NCI-H1048 (cell line): Measurements from ENCODE around the gene UCK1.
"Not testable (repeated sequence)": the region's sequence is repeated elsewhere in the genome, so short reads cannot be mapped to it uniquely, and the experiment has no call there.

ENCODE experiments used
- DNase-seq: peaks from one replicate; lab custom pipeline; 2025; lab: John Stamatoyannopoulos, UW

The UCK1 gene

DNA sequence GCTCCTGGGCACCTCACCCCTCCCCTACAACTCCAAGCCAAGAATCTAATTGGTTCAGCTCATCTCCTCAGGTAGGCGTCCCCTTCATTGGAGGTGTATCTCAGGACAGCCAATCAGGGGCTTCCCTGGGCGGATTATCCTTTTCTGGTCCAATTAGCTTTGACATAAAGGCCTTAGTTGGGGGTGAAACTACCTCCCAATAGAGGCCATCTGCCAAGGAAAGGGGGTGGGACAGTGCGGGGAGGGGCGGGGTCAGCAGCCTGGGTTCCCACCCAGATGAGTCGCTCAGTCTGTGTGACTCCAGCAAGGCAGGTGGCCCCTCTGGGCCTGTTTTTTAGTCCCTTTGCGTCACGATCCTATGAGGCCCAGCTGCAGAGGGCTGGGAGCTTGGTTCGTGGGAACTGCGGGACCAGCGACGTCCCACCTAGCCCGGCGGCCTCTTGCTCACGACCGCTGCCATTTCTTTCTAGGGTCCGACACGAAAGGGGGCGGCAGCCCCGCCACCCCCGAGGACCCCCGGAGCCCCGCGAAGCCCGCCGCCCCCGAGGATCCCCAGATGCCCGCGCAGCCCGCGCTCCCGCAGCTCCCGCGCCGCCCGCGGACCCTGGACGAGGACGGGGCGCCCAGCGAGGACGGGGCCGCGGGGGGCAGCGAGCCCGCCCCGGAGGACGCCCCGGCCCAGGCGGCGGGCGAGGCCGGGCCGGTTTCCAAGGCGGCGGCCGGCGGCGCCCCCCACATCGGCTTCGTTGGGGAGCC lies 23.2 kb upstream of the UCK1 start:
- DNase-seq: no peak

GRCh38 chr9:131552030-131552429 lies 21.0 kb upstream of the UCK1 start:
- no peak for DNase-seq

- DNase-seq: not testable (repeated sequence)
These were observed 19.4 kb upstream of the UCK1 start for GRCh38 chr9:131550465-131550864.

GRCh38 chr9:131549186-131549585 lies 18.1 kb upstream of the UCK1 start:
- DNase-seq: not testable (repeated sequence)

GRCh38 chr9:131546336-131547084 lies 15.4 kb upstream of the UCK1 start:
- DNase-seq: no peak

- no peak for DNase-seq
These were observed 14.8 kb upstream of the UCK1 start for GRCh38 chr9:131545786-131546335.

DNA sequence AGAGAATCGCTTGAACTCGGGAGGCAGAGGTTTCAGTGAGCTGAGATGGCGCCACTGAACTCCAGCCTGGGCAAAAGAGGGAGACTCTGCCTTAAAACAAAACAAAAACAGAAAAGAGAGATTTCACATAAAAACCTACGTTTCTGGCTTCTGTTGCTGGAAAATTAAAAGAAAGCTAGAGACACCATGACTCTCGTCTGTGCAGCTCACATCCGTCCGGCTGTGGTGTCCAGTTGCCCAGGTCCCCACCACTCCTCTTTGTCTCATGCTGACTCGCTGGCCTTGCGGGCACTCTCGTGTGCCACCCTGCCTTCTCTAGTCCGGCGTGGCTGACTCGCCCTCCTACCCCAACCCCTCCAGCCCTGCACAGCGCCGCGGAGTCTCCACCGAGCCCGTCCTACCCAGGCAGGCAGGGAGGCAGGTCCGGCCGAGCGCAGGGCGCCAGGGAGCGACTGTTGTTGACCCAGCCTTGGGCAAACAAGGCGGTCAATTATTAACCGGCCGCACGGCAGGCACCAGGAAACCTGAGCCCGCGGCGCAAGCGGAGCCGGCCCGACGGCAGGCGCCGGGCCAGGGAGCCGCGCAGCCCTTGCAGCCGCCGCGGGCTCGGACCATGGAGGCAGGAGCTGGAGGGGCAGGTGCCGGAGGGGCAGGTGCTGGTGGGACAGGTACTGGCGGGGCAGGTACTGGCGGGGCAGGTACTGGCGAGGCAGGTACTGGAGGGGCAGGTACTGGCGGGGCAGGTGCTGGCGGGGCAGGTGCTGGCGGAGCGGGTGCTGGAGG lies 14.1 kb upstream of the UCK1 start, which contains the start of gene PRRT1B:
Gene PRRT1B (plus strand): TSS at position 521 of the 783 bp plus-strand sequence. CDS start 93 bp downstream, at position 614.
- no peak for DNase-seq

GRCh38 chr9:131543141-131543540 lies 12.1 kb upstream of the UCK1 start:
- no peak for DNase-seq

DNA sequence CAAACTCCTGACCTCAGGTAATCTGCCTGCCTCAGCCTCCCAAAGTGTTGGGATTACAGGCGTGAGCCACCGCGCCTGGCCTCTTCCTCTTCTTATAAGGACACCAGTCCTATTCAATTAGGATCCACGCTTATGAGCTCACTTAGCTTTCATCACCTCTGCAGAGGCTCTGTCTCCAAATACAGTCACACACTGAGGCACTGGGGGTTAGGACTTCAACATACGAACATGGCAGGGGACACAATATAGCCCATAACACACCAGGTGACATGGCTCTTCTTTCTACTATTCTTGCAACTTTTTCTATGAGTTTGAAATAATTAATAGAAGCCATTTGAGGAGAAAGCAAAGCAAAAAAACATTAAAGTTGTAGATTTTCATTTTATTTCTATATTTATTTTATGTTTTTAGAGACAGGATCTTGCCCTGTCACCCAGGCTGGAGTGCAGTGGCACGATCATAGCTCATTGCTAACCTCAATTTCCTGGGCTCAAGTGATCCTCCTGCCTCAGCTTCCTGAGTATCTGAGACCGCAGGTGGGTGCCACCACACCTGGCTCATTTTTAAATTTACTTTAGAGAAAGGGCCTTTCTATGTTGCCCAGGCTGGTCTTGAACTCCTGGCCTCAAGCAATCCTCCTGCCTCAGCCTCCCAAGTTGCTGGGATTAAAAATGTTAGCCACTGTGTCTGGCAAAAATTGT lies 8.3 kb upstream of the UCK1 start:
- no peak for DNase-seq

- no peak for DNase-seq
These were observed 6.9 kb upstream of the UCK1 start for GRCh38 chr9:131537946-131538345.

DNA sequence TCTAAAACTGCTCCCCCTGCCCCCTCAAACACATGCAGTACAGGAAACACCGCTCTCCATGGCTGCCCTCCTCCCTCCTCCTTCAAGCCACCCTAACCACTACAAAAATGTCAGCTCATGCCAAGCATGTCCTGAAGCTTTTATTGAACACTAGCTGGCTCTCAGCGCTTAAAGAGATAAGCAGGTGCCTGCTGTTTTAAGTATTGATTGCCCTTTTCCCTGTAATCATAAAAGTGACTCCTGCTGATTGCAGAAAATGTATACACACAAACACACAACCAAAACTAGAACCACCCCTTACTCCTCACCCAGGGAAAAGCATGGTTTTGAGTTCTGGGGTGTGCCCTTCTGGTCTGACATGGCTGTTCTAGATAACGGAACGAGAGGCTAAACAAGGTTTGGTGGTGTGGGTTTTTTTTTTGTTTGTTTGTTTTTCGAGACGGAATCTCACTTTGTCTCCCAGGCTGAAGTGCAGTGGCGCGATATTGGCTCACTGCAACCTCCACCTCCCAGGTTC lies 3.7 kb upstream of the UCK1 start:
- DNase-seq: no peak

DNA sequence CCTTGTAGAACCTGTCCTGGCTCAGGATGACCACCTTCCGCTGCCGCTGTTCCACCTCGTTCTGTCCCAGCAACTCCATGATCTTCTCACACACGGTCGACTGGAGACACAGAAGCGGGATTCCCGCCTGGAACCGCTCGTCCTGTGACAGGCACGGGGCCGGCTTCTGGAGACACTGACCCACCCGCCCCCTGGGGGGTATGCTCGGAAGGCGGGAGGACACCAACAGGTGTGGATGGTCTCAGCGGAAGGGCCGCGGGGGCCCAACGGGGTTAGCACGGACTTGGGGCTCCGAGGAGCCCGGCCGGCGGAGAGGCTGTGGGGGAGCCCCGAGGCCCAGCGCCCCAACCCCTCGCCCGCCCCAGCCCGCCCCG lies 530 bp downstream of the UCK1 start:
- DNase-seq: no peak

DNA sequence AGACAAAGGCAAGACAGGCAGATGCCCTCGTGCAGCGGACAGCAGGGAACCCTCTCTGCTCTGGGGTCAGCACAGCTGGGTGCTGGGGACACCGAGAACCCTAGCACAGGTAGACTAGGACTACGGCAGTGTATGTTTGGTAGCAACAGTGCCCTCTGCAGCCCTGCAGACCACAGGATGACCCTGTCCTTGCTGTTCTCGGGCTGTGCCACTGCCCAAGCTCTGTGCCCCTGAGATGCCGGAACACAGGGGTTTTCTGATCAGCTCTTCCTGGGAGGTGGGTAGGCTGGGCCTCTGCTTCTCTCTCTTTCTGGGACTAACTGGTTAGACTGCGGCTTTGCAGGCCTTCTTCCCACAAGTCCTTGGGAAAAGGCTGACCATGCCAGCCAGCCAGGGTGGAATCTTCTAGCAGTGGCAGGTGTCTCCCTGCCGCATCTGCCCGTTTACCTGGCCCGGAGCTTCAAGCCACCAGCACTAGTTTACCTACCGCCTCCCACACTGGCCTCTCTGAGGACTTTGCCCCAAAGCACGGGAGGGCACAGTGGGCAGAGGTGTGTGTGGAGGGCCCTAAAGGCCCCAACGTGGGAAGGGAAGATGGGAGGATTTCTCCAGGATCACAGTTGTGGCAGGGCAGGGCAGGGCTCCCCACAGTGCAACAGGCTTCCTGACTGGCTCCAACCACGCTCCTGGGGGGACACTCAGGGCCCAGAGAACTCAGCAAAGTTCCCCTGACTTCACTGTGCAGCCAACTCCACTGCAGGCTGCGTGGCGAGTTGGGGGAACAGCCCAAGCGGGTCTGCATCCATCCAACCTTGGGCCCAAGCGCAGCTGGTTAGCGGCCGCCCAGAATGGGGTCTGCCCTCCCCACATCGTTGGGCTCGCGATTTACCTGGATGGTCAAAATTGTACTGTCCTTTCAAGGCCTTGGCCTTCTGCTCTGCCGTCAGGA lies 1.2 kb downstream of the UCK1 start:
- no peak for DNase-seq

GRCh38 chr9:131528886-131529505 lies 2.1 kb downstream of the UCK1 start:
- no peak for DNase-seq

GRCh38 chr9:131528186-131528585 lies 2.9 kb downstream of the UCK1 start:
- DNase-seq: no peak

- DNase-seq: no peak
These were observed 5.2 kb downstream of the UCK1 start for GRCh38 chr9:131525643-131526565.

- DNase-seq: no peak
These were observed 6.3 kb downstream of the UCK1 start for GRCh38 chr9:131524665-131525315.
